Activated naive CD8-positive, alpha-beta T cell treated with anti-CD3 and anti-CD28 coated beads, Interleukin-2, amount 50 U/mL, for 16 hours (primary cell): ENCODE data around the gene EEIG1.

Source experiments
- DNase-seq: peaks from one replicate; pipeline ENCODE4 v3.0.0-alpha.2; 2020; ENCODE audit warnings: low read depth, low spot score

EEIG1 gene

GRCh38 chr9:128001151-128001778 is 20.5 kb upstream of the EEIG1 start:
- no peak for DNase-seq

DNA sequence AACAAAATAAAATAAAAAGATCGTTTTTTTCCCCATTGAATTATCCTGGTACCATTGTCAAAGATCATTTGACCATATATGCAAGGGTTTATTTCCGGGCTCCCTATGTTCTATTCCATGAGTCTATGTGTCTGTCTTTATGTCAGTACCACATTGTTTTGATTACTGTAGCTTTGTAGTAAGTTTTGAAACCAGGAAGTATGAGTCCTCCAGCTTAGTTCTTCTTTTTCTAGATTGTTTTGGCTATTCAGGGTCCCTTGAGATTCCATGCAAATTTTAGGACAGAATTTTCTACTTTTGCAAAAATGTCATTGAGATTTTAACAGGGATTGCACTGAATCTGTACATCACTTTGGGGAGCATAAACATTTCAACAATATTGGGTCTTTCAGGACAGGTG is 18.7 kb upstream of the EEIG1 start:
- DNase-seq, result no peak

DNA sequence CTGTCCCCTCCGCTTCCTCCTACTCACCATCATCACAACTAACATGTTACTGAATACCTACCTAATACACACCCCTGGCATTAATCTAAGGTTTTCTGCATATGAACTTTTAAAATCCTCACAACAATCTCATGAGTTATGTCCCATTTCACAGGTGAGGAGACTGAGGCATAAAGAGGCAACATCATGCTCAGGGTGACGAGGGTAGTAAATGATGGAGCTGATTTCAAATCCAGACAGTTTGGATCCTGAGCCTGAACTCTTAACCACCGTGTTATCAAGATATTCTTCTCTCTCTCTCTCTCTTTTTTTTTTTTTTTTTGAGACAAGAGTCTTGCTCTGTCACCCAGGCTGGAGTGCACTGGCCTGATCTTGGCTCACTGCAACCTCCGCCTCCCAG is 12.9 kb upstream of the EEIG1 start:
- no peak for DNase-seq

DNA sequence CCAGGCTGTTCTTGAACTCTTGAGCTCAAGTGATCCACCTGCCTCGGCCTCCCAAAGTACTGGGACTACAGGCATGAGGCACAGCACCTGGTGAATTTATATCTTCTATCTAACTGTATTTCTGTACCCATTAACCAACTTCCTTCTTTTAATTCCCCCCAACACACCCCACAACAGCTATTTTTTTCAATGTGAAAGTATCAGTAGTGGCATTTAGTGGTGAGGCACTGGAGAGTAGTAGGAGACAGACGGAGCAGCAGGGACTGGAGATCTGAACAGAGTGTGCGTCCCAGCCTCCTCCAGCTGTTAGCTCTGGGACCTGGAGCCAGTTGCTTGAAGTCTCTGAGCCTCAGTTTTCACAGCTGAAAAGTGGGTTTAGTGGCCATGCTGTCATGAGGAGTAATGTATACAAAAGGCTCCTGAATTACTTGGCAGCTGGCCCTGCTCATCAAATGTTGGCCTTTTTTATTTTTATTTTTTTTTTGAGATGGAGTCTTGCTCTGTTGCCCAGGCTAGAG is 11.0 kb upstream of the EEIG1 start:
- no peak for DNase-seq

DNA sequence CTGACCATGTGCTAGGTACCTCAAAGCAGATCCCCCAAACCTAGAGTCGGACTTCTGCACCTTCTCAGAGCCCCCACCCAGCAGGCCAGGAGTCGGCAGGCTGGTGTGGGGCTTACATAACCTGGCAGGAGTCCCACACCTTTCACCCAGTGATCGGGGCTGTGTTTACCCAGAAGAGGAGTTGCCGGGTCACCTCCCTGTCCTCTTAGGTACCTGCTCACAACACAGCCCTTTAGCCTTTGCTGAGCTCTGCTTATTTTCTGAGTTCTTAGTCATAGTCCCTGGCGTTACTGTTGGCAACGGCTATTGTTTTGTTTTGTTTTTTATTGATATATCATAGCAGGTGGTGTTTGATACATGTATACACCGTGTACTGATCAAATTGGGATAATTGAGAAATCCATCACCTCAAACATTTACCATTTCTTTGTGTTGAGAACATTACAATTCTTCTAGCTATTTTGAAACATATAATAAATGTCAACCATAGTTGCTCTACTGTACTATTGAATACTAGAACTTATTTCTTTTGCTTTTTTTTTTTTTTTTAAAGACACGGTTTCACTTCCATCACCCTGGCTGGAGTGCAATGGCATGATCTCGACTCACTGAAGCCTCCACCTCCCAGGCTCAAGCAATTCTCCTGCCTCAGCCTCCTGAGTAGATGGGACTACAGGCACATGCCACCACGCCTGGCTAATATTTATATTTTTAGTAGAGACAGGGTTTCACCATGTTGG is 10.4 kb upstream of the EEIG1 start:
- DNase-seq, result no peak

DNA sequence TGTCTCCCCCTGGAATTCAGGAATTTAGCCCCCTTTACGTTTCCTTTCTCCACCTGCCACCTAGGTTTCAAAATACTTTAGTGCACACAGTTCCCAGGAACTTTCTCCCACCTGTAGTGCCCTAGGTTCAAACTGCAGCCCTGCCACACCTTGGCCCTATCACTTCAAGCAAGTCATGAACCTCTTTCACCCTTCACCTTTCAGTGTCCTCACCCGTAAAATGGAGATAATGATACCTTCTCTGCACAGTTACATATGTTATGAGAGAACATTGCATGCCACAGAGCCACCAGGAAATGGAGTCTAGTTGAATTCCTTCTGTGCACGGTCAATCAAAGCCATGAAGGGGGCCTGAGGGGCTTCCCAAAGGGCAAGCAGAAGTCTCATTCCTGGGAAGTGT is 9.8 kb upstream of the EEIG1 start:
- DNase-seq, result no peak

DNA sequence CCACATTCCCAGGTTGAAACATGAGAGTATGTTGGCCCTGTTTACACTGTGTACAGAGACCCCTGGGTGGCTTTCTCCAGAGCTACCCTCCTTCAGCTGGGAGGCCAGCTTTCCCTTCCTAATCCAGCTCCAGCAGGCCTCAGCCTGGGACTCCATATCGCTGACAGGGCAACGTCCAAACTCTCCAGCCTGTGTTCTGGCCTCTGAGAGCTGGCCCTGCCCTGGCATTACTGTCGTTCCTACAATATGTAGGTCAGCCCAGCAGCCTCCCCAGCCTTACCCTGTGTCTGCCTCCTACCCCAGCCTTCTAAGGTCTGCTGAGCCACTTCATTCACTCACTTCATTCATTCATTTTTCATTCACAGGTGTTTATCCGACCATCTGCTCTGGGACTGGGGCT is 8.3 kb upstream of the EEIG1 start:
- no peak for DNase-seq

- no peak for DNase-seq
Observed at GRCh38 chr9:127987103-127987614, 6.4 kb upstream of the EEIG1 start.

GRCh38 chr9:127985011-127985410 is 4.2 kb upstream of the EEIG1 start:
- no peak for DNase-seq

DNA sequence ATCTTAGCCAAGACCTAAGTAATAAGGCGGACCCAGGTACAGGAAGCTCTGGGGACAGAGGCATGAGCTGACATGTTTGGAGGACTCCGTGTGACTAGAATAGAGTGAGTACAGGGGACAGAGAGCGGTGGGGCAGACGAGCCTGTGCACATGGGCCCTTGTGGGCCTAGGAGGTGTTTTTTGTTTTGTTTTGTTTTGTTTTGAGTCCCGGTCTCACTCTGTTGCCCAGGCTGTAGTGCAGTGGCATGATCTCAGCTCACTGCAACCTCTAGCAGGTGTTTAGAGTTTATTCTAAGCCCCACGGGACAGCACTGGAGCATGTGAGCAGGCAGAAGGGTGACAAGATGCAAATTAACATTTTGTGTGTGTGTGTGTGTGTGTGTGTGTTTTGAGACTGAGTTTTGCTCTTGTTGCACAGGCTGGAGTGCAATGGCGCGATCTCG is 3.1 kb upstream of the EEIG1 start:
- DNase-seq, result no peak

DNA sequence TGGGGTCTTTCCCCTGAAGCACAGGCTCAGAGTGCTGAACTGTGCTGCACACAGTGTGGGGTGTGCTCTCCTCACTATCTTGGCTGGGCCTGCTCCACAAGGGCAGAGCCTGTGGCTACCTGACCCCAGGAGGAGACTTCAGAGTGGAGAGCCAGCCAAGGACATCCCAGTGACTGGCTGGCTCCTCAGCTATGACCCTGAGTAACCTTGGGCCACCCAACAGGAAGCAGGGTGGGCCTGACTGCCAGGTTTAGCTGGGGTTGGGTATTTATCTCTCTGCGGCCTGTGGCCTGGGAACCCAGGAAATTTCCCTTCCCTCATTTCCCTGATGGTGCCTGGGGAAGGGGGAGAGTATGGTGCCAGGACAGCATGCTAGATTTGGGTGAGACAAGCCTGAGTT is 2.1 kb upstream of the EEIG1 start:
- DNase-seq, result no peak

DNA sequence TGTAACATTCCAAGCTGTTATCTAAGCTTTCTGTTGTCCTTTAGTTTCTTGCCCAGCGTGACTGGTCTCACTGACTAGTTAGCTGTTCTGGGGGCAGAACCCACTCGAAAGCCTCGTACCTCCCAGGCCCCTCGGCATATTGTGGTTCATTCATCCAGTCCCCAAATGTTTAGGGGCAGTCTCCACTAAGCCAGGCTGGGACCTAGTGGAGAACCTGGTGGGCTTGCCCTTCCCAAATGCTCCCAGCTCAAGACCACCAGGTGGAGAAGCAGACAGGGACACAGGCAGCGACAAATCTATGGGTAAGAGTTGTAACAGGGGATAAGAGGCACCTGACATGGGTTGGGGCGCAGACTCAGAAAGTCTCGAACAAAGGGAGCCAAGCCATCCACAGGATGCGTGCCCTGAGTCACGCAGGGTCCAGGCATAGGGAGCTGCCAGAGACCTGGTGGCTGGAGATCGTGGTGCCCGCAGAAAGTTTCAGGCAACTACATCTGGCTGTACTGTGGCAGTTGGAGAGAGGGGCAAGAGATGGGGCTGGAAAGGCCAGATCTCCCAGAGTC is 851 bp upstream of the EEIG1 start:
- DNase-seq, result no peak

DNA sequence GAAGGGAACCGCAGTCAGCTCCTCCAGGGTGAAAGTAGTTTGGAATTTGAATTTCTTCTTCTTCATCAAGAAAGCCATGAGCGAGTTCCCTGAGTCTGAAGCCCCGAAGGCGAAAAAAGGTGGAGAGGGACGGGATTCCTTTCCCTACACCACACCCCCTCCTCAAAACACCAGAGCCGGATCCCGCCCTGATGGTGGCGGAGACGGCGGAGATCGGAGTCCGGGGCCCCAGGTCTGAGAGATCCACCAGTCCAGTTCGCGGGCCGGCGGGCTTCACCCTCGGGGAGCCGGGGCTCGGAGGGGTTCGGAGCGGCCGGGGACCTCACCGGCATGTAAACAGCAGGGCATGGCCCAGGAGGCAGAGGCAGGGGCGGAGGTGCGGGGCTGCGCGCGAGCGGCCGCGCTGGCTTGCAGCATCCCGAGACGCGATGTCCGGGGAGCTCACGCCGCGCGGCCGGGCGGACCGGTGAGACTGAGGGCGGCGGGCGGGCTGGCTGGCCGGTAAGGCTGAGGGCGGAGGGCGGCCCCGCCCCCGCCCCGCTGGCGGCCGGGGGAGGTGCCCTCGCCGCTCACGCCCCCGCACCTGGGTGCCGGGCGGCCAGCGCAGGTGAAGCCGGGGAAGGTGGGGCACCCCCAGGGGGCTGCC is 606 bp downstream of the EEIG1 start:
- DNase-seq, result no peak

DNA sequence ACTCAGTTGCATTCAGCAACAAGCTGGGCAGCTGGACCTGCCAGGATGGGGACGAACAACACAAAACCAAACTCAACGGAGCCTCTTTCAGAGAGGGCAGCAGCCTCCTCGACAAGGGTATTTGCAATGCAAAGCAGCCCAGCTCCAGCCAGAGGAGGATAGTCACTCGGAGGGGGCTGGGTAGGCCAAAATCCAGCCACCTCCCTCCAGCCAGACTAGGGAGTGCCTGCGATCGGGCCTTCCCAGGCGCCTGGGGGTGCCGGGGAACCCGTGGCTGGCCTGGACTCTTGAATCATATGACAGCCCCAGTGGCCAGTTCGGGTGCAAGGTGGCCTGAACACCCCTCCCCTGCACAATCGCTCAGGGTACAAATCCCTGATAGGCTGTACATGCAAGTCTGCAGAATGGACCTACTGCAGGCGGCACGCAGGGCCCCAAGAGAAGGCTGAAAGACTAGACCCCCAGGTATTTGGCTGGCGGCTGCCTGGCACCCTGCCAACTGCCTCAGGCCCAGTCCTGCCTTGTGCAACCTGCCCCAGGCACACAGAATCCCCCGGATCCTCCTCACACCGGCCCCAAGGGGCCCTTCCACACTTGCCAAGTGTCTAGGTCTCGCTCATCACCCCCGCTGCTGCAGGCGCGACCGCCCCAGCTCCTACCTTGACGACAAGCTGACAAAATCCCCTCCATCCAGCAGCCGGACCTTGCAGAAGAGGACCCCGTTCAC is 1.3 kb downstream of the EEIG1 start:
- no peak for DNase-seq

GRCh38 chr9:127979015-127979332 is 1.8 kb downstream of the EEIG1 start:
- DNase-seq, result no peak

GRCh38 chr9:127977884-127978647 is 2.7 kb downstream of the EEIG1 start:
- no peak for DNase-seq

GRCh38 chr9:127977009-127977883 is 3.5 kb downstream of the EEIG1 start:
- DNase-seq, result no peak

GRCh38 chr9:127976498-127976897 is 4.3 kb downstream of the EEIG1 start:
- DNase-seq, result no peak

GRCh38 chr9:127975376-127976315 is 5.1 kb downstream of the EEIG1 start:
- no peak for DNase-seq
